SU-DHL-6 (cell line): ENCODE results near the gene OXCT2.

Experiments
- H2AFZ ChIP-seq: fragments of 200-600 bp; sonication (generic); 2 replicates; pipeline ENCODE4 v1.6.1; 2014; ENCODE audit warnings: low read depth, mild to moderate bottlenecking, moderate library complexity, mixed read lengths, antibody characterized with exemption, low read length; ENCODE audit not compliant: severe bottlenecking
- H3F3A ChIP-seq: fragments of 200-600 bp; shearing (Covaris generic); 2 replicates; pipeline ENCODE4 v1.6.0; 2016; ENCODE audit warnings: antibody characterized with exemption, mild to moderate bottlenecking; ENCODE audit not compliant: insufficient read depth
- H3K27ac ChIP-seq: fragments of 200-600 bp; sonication (generic); 2 replicates; pipeline ENCODE4 v1.5.1; 2016; ENCODE audit warnings: low read depth, mild to moderate bottlenecking, low read length, moderate library complexity, mixed read lengths
- H3K27me3 ChIP-seq: fragments of 200-600 bp; sonication (generic), shearing (Covaris generic); 2 replicates; pipeline ENCODE4 v1.6.0; 2014; ENCODE audit warnings: mild to moderate bottlenecking, low read length
- H3K36me3 ChIP-seq: fragments of 200-600 bp; sonication (generic); 2 replicates; pipeline ENCODE4 v1.6.1; 2014; ENCODE audit warnings: mild to moderate bottlenecking, low read length, mixed read lengths
- H3K4me2 ChIP-seq: fragments of 300-600, 200-600 bp; shearing (Covaris generic), sonication (generic); 2 replicates; pipeline ENCODE4 v1.6.0; 2014; ENCODE audit warnings: low read length, low read depth, mild to moderate bottlenecking; ENCODE audit not compliant: poor library complexity, severe bottlenecking
- H3K4me3 ChIP-seq: fragments of 200-600 bp; sonication (generic); 2 replicates; pipeline ENCODE4 v1.5.1; 2014; ENCODE audit warnings: antibody characterized with exemption, low read length, mild to moderate bottlenecking, mixed read lengths; ENCODE audit not compliant: insufficient read depth, poor library complexity, severe bottlenecking
- H3K79me2 ChIP-seq: fragments of 200-600 bp; sonication (generic); 2 replicates; pipeline ENCODE4 v1.6.1; 2014; ENCODE audit warnings: mild to moderate bottlenecking, low read length, moderate library complexity; ENCODE audit not compliant: insufficient read depth
- H3K9ac ChIP-seq: fragments of 200-600 bp; sonication (generic); 2 replicates; pipeline ENCODE4 v1.7.0; 2014; ENCODE audit warnings: mild to moderate bottlenecking, low read length
- H3K9me2 ChIP-seq: fragments of 200-600 bp; sonication (generic); replicated peaks from 2 replicates; pipeline ENCODE4 v1.6.1; 2014; ENCODE audit warnings: low read length; ENCODE audit not compliant: insufficient read depth
- H3K9me3 ChIP-seq: fragments of 200-600 bp; sonication (generic); 2 replicates; pipeline ENCODE4 v1.6.1; 2014; ENCODE audit warnings: low read length, mixed read lengths; ENCODE audit not compliant: insufficient read depth
- H4K20me1 ChIP-seq: fragments of 200-600 bp; sonication (generic); 2 replicates; pipeline ENCODE4 v1.6.1; 2014; ENCODE audit warnings: low read depth, mild to moderate bottlenecking, antibody characterized with exemption, low read length, moderate library complexity, mixed read lengths
- EZH2phosphoT487 ChIP-seq: fragments of 200-600 bp; sonication (generic), shearing (Covaris generic); conservative IDR thresholded peaks from 2 replicates; pipeline ENCODE4 v1.6.1; 2018; ENCODE audit warnings: mild to moderate bottlenecking, antibody characterized with exemption, low read length, moderate library complexity, mixed read lengths
- TF ChIP-seq, protein P1 (sequence below): fragments of 200-600 bp; sonication (generic); IDR thresholded peaks from one replicate; pipeline ENCODE4 v1.5.1; 2017; ENCODE audit warnings: antibody characterized with exemption, mild to moderate bottlenecking, low read length, moderate library complexity; ENCODE audit not compliant: insufficient read depth, poor library complexity, severe bottlenecking

The OXCT2 gene

DNA sequence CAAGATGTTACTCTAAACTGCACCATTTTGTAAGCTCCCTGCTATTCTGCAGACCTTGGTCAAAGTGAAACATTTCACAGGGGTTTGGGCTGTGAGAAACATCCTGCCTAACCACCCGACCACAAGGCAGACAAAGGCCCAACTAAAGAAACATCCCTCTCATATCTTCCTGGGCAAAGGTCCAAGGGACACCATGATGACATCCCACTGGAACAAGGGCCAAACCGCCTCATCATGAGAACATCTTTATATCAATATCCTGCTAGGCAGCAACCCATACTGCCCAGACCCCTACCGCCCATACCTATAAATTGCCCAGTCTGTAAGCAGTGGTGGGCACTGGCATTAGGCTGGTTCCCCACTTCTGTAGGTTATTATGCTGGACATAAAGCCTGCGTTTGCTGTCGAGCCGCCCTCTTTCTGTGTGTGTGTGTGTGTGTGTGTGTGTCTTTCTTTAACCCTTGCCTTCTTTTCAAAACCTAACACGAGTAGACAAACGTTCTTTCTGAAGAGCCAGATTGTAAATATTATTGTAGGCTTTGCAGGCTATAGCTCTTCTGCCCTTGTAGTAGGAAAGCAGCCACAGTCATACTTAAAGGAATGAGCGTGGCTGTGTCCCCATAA is 33.5 kb downstream of the OXCT2 start:
- no peak for TF ChIP-seq EZH2phosphoT487
- TF ChIP-seq, protein P1, sequence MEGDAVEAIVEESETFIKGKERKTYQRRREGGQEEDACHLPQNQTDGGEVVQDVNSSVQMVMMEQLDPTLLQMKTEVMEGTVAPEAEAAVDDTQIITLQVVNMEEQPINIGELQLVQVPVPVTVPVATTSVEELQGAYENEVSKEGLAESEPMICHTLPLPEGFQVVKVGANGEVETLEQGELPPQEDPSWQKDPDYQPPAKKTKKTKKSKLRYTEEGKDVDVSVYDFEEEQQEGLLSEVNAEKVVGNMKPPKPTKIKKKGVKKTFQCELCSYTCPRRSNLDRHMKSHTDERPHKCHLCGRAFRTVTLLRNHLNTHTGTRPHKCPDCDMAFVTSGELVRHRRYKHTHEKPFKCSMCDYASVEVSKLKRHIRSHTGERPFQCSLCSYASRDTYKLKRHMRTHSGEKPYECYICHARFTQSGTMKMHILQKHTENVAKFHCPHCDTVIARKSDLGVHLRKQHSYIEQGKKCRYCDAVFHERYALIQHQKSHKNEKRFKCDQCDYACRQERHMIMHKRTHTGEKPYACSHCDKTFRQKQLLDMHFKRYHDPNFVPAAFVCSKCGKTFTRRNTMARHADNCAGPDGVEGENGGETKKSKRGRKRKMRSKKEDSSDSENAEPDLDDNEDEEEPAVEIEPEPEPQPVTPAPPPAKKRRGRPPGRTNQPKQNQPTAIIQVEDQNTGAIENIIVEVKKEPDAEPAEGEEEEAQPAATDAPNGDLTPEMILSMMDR, result no peak
- H3K4me3 ChIP-seq, result no peak overlapping the region
- H3K9ac ChIP-seq, result no peak overlapping the region
- H3K27me3 ChIP-seq, result no peaks in the 10 kb centered on the region
- 0 out of 2 replicates have a peak, but pooled peaks cover 3% of the 10 kb centered on the region for H3F3A ChIP-seq
- H3K79me2 ChIP-seq, result peaks cover 16% of the 10 kb centered on the region
- no peaks in the 10 kb centered on the region for H4K20me1 ChIP-seq
- H3K9me3 ChIP-seq, result no peaks in the 10 kb centered on the region
- no peak overlapping the region for H3K27ac ChIP-seq
- H3K36me3 ChIP-seq, result peaks cover 7% of the 10 kb centered on the region; the same call in 1 of the 2 replicates
- H3K9me2 ChIP-seq, result no peaks in the 10 kb centered on the region
- peak overlapping the region; percentile 54 for H2AFZ ChIP-seq
- H3K4me2 ChIP-seq, result no peak overlapping the region

DNA sequence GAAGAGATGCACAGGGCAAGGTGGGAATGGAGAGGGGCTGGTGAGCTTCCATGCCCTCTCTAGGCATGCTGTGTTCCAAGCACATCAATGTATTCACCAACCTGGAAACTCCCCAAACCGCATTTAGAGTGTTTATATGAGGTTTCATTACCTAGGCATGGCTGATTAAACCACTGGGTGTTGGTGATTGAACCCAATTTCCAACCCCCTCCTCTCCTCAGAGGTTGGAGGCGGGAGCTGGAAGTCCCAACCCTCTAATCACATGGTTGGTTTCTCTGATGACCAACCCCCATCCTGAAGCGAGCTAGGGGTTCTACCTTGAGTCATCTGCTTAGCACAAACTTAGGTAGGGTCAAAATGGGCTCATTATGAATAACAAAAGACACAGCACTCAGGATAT is 35.4 kb downstream of the OXCT2 start:
- H3K9me2 ChIP-seq, result no peaks in the 10 kb centered on the region
- no peaks in the 10 kb centered on the region for H3K9me3 ChIP-seq
- TF ChIP-seq, protein P1, result no peak
- TF ChIP-seq EZH2phosphoT487, result no peak
- H3K27ac ChIP-seq, result no peak overlapping the region
- H3F3A ChIP-seq, result 0 out of 2 replicates have a peak, but pooled peaks cover 3% of the 10 kb centered on the region
- no peak overlapping the region for H2AFZ ChIP-seq
- no peaks in the 10 kb centered on the region for H3K36me3 ChIP-seq
- H3K4me3 ChIP-seq, result no peak overlapping the region
- no peak overlapping the region for H3K4me2 ChIP-seq
- H3K79me2 ChIP-seq, result peaks cover 16% of the 10 kb centered on the region
- no peak overlapping the region for H3K9ac ChIP-seq
- H3K27me3 ChIP-seq, result no peaks in the 10 kb centered on the region
- no peaks in the 10 kb centered on the region for H4K20me1 ChIP-seq

DNA sequence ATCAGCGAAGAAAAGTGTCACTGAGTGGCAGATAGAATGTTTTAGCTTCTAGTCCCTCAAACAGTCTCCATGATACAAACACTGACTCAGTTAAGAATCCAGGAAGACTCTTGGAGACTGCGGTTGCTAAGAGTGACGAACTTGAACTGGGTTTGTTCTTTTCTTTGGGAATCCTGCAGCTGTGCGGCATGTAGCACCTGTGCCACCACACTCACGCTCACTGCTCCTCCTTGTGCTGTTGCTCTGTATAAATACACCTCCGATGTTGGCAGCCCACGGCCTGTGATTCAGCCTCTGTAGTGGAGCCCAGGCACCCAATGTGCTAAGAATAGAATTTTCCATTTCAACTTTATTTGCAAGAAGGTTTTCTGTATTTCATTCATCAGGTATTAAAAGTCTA is 38.0 kb downstream of the OXCT2 start:
- TF ChIP-seq EZH2phosphoT487, result no peak
- TF ChIP-seq, protein P1, result no peak
- Histone ChIP-seq H3K79me2 (no peaks in the 10 kb centered on the region), H3K9me2 (no peaks in the 10 kb centered on the region), H3F3A (0 out of 2 replicates have a peak, but pooled peaks cover 3% of the 10 kb centered on the region), H3K27ac (no peak overlapping the region), H3K4me3 (no peak overlapping the region), H3K36me3 (no peaks in the 10 kb centered on the region), H3K9me3 (no peaks in the 10 kb centered on the region), H3K27me3 (no peaks in the 10 kb centered on the region), H2AFZ (no peak overlapping the region), H3K4me2 (no peak overlapping the region), H4K20me1 (no peaks in the 10 kb centered on the region), H3K9ac (no peak overlapping the region)
